ENCODE results near the gene TSHZ3.

Gene TSHZ3

DNA sequence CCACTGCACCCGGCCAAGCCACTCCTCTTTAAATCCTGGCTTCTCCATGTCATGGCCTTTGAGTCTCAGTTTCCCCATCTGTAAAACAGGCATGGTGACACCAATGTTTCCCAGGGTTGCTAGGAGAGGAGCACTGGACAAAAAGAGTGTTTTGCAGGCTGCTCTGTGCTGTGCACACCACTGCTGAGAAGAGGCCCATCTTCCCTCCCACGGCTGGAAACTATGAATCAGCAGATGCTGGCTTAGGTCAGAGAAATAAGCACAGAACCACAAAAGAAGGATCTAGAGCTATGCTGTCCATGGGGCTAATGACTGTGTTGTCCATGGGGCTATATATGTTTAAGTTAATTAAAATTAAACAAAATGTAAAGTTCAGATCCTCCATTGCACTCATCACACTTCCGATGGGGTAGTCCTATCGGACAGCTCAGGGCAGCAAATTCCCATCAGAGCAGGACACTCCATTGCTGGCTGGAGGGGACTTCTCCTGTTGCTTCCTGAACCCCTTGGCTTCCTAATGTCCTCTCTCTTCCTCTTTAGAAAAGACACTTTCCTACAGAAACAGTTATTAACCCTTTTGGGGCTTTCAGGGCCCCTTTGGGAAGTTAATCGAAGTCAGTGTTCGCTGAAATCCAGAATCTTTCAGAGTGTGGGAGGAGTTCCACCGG lies 37.1 kb downstream of the TSHZ3 start:
- no peak for DNase-seq

DNA sequence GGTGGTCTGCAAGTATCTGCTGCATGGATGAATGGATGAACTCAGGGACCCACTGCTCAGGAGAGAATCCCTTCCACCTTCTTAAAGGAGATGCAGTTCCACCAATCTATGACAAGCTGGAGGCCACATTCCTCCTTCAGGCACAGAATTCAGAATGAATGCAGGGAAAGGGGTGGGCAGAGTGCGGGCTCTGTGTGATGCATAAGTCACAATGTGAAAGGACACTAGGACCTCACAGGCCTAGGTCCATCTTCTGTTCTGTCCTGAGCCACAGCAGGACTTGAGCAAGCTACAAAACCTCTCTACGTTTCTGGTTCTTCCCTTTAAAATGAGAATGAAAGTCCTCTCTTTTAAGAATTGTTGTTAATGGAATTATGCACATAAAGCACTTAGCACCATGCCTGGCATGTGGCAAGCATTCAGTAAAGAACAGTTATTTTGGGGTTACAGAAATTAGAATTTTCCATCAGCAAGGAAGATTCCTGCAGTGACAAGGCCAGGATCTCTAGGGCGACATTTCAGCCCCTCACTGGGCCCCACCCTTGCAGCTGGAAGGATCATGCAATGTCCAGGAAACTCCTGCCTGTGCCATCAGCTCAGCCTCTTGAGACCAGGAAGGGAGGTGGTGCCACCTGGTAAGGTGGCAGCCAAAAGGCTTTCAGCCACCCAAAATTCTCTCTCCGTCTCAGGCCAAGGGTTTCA lies 38.7 kb downstream of the TSHZ3 start:
- no peak for DNase-seq

DNA sequence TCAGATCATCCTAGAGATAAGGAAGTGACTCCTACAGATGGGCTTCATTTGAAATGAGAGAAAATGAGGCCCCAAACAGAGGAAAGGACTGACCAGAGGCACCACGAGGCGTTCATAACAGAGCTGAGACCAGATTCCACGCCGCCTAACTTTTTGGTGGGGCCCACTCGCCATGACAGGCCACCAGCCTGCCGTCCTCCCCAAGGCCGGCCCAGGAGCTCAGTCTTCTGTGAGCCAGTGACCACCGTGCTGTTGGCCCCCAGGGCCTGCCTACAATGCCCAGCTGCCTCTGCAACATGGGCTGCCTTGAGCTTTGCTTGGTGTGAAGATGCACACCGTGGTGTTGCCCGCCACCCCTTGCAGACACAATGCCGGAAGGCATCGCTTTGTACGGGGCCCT lies 40.5 kb downstream of the TSHZ3 start:
- DNase-seq: no peak

DNA sequence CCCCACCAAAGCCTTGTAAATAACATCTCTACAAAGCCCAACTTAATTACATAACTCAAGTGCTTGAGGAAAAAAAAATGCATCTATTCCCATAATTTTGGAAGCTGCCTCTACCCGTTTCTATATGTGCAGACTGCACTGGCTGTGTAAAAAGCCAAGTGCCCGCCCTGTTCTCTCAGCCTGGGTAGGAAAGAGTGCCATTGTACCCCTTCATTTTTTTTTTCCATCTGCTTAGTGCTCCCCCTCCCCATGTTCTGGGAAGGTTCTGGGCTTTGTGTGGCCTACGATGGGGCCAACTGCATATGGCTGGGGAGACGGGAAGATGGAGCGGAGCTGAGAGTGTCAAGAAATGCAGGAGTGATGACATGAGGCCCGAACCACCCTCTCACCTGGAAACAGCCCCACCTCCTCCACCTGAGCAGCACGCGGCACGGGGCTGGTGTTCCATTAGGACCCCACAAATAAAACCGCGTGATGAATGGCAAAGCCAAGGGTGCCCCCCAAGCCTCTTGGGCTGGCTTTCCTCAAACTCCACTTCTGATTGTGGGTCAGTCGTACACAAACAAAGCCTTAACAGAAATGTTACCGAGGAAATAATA lies 42.1 kb downstream of the TSHZ3 start:
- DNase-seq: no peak

DNA sequence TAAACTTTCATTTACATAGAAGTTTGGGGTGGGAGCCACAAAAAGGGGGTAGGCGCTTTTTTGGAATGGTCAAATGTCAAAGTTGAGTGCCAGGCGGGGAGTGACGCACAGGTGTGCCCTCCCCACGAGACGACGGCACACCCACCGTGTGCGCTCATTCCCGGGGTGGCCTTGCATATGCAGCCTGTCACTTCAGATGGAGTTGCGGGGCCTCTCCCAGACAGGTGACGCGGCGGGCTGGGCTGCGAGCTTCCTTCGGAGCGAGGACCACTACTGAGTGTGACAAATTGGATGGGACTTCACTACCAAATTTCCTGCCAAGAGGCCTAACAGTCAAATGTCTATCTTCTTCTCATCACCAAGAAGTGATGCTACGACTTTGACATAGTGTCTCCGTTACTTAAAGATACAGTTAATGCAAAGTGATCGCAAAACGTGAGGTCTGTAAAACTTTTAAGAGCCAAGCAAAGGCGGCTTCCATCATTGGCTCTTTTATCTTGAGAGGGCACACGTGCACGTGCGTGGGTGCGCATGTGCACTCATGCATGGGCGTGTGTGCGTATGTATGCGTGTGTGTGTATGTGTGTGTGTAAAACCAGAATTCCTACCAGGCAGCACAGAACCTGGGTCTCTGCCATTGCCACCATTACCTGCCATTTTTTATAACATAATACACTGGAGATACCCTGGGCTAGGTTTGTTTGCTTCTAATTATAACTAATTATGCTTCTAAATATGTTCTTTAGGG lies 43.1 kb downstream of the TSHZ3 start:
- no peak for DNase-seq

DNA sequence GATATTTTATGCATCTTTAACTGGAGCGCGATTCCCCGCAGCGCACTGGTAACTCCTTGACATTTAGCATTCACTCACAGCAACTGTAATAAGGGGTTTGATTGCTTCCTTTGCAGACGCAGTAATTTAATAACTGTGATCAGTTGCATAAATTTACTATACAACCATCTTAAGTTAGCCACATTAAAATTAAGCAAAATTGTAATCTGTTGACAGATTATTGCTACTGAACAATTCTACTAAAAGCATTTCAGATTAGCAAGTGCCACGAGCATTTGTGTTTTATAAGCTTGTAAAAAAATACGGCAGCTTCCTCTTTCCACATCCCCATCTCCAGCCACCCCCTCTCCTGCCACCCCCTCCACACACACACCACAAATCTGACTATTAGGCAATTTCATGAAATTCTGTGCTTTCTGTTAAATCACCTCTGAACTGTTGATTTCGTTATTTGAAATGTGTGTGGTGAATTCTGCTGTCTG lies 44.4 kb downstream of the TSHZ3 start:
- DNase-seq: no peak

DNA sequence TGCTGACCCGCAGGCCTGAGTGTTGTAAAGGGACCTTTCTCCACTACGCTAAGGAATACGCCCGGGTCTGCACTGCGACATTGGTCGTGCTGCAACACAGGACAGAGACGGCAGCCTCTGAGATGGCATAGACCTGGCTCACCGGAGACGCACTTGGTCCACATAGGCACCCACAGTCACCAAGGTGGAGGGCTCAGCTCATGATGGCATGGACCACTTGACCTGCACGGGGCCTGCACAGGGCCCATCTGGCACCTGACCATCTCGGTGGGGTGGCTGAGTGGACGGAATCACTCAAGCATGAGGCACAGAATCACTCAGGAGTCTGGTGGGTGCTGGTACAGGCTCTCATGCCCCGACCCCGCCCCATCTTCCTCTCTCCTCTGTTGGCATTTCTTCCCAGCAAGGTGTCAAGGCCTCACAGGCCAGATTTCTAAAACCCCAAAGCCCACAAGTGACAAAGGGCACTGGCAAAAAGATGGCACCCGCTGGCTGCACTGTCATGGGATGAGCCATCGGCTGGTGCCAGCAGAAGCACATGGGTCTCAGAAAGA lies 45.9 kb downstream of the TSHZ3 start:
- DNase-seq: no peak

DNA sequence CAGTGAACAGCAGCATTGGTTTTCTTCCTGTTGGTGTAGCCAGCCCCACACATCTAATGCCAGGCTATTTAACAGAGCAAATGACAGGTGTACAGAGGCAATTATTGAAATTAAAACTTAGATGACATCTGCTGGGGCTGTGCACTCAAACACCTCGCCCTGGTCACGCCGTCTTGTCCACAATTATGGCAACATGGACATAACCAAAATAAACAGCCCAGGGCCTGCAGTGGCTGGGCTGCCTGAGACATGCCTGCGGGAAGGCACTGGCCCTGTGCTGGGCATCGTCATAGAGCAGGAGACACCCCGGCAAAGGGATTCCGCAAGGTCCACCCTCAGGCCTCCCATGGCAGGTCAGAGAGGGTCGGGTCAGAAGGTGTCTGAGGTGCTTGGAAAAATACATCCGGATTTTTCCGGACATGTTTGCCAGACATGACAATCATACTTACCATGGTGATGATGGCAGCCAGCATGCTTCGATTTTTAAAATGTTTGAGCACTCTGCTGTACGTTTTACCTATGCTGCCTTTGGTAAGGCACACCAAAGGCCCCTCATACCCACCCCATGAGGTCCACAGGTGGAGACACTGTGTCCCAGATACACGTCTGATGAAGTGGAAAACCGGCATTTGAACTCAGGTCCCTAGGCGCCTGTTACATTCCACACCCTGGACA lies 47.8 kb downstream of the TSHZ3 start:
- no peak for DNase-seq

DNA sequence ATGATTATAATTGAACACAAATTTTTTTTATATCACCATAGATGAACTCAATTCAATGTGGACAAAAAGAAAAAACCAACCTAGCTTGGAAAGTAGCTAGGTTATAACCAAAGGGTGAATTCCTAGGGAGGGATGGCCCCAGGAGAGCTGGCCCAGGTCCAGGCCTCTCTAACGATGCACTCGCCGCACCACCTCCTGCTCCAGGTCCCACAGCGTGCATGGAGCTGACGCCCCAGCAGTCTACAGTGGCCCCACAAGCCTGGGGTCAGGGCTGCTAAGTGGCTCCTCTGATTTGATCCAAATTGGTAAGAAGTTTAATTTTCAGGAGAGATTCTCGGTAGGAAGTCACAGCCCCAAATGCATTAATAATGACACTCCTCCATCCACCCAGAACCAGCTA lies 48.8 kb downstream of the TSHZ3 start:
- DNase-seq: no peak

DNA sequence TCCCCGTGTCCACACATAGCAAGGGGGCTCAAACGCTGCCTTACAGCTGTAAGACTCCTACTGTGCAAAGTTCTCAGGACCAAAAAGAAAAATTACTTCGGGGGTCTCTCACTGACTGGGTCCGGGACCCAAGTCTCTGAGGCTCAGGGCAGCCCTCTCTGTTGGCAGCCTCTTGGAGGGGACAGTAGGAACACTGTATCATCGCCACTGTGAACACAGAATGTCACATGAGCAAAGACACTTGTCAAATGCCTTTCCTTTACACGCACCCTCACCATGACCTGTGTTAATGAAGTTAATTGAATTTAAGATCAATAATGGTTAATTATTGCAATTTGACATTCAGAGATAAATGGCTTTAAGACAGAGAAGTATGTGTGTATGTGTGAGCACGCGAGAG lies 49.6 kb downstream of the TSHZ3 start:
- no peak for DNase-seq

DNA sequence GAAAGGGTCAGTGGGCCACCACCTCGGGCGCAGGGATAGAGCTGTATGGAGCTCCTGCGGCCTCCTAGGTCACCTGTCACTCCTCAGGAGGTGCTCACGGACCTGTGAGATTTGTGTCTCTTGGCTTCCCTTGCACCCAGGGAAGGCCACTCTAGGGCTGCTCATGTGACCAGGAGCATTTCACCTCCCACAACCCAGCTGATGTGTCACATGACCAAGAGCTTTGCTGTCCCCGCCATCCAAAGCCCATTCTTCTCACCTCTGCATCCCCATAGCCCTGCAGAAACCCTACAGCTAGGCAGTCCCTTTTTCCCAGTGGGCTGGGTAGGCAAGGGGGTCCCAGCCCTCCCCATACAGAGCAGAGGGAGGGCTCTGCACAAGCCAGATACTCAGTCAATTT lies 51.2 kb downstream of the TSHZ3 start:
- no peak for DNase-seq

DNA sequence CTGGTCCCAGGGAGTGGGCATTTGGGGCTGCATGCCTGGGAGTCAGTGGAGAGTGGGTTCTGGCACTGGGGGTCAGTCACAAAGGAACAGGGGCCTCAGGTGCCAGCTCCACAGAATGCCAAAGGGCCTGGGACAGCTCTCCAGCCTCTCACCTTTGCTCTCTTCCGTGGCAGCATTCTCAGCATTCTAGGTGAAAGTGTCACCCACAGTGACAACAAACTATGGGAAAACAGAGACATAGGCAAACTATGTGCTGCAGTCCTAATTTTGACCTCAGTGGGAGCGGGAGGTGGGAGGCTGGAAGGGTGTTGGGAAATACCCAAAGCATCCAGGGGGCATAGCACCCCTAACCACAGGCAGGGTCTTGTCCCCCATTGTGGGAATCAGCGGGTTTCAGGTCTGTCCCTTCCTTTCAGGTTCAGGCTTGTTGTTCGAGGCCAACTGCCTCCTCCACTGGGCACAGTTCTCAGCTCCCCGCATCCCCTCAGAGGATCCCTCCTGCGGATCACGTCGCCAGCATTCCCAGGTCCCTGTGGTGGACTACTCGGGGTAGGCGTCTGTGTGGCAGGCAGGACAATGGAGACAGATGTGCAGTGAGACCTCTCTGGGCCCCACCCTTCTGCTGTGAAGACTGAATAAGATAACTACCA lies 52.4 kb downstream of the TSHZ3 start:
- DNase-seq: no peak

DNA sequence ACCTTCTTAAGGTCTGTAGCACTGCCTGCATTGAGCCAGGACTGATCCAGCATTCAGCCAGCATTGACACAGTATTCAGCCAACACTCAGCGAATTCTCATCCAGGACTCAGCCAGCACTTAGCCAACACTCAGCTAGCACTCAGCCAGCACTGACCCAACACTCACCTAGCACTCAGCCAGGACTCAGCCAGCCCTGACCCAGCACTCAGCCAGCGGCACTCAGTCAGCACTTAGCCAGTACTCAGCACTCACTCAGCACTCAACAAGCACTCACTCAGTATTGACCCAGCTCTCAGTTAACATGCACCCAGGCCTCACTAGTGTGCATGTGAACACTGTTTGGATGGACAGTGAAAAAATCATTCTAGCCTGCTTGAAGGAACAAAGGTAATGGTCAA lies 55.0 kb downstream of the TSHZ3 start:
- DNase-seq: no peak

DNA sequence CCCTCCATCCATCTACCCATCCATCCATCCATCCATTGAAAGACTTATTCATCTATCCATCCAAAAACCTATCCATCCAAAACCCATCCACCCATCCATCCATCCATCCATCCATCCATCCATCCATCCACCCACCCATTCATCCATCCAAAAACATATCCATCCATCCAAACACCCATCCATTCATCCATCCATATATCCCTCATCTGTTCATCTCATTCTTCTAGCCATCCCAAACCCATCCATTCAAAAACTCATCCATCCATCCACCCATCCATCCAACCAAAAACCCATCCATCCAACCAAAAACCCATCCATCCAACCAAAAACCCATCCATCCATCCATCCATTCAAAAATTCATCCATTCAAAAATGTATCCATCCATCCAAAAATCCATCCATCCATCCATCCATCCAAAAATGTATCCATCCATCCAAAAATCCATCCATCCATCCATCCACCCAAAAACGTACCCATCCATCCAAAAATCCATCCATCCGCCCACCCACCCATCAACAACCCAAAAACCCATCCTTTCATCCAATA lies 56.5 kb downstream of the TSHZ3 start:
- no peak for DNase-seq

DNA sequence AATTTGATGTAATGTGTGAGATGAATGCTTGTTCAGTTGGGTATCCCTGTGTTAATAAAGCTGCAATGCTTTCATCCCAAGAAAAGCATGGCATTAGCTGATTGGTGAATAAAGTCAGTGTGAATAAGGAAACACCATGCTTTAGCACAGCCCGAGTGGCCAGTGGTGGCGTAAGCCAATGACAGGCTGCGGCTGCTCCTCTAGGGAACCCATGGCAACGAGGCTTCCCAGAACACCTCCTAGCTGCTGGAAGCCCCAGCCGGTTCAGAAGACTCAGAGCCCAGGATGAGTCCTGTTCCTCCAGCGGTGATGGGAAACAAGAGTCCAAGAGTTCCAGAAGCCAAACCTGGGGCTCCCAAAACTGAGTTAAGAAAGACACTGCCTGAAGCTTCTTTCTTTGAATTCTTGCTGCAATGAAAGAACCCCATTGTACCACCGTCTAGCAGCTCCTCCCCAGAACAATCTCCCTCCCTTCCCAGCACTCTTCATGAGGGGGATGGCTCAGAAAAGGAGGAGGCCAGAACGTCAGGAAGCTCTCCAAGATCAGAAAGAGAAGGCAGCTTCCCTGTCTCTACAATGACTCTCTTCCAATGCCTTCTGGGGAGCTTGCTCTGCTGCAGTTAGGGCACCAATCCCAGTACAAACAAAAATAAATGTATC lies 58.2 kb downstream of the TSHZ3 start:
- DNase-seq: no peak

DNA sequence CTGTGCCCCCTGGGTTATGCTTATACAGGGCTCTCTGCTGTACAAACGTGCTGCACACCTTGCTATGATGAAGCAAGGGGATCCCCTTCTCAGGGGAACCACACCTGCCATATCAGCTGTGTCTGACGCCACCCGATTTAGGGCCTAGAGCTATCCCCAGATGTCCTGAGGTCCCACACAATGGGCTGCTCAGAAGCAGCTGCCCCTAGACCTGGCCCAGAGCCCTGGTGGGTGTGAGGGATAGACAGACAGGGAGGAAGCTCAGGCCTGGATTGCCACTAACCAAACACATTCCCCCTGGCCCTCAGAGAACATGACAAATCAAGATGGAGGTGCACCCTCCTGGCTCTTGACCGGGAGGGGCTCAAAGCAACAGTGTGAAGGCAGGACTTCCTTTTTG lies 59.3 kb downstream of the TSHZ3 start:
- no peak for DNase-seq

DNA sequence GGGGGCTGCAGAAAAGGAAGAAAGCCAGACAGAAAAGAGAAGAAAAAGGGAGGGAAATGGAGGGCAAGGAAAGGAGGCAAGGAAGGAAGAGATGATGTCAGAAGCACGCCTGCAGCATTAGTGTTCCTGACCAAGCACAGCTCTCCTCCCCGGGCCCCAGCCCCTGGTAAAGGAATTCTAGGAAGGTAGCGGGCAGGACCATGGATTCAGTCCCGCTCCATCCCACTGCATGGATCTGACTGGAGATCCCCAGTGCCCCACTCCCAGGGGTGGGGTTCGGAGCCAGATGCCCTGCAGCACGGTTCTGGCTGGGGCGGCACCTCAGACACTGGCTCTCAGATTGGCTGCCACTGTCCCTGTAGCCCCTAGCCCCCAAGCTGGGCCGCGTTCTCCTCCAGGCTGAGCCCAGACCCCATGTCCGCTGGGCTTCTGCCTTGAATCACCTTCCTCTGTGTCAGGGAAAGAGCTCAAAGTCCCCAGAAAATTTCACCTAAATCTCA lies 59.8 kb downstream of the TSHZ3 start:
- DNase-seq: no peak

DNA sequence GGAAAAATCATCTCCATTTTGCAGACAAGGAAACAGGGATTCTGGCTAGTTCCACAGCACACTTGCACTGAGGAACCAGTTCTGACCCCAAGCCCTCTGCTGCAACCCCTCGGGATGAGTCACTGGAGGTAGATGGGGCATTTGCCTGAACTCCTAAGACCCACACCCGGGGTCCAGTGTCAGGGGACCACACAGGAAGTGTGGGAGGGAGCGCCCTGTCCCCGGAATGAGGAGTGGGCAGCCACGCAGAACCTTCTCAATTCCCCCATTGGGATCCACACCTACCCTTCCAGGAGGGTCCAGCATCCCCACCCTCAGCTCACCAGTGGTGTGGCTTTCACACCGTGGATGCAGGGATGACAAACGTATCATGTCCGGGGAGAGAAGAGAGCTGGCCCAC lies 62.7 kb downstream of the TSHZ3 start:
- DNase-seq: no peak

DNA sequence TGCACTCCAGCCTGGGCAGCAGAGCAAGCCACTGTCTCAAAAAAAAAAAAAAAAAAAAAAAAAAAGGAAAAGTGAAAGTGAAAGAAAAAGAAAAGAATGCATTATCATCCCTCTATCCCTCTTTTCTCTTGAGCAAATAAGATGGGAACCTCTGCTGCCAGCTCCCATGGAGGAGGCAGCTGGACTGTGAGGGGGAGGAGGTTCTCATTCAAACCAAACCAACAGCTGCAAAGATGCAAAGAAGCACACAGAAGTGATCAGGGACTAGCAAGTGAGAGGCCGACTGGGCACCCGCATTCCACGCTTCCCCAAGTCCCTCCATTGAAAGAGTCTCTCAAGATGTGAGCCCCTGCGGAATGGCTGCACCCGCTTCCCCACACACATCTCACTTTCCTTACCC lies 63.5 kb downstream of the TSHZ3 start:
- DNase-seq: no peak

DNA sequence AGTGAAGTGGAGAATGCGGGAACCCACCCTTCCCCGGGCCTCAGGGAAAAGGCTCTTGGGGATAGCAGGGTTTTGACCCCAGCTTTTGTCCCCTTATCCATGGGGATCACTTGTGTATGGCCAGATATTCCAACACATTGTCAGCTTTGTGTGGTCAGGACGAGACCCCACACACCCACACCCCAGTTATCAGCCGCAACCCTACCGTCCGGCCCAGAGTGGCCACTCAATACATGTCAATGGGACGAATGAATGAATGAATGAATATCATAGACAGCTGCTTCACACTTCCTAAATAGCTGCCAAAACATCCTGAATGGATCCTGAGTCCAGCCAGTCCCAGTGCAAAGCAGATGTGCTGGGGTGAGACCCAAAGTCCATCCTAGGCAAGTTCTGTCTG lies 64.6 kb downstream of the TSHZ3 start:
- no peak for DNase-seq

DNA sequence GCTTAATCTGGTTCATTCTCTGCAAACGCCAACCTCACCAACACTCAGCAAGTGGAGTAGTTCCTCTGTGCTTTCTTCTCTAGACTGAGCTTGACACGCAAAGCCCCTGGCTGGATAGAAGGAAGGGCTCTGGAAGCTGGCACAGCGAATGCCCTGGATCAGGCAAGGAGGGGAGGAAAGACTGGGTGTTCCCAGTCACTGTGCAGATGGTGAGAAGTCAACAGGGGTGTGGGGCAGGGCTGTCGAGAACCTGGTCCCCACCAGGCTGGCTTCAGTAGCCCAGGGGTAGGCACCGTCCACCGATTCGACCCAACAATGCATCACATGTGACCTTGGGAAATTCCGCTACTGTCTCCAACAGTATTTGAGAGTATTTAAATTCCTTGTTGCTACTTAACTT lies 65.5 kb downstream of the TSHZ3 start:
- no peak for DNase-seq
